Fibroblast of pulmonary artery (primary cell): ENCODE measurements around the gene CACNA1G.

Experiments used
- DNase-seq: peaks from one replicate; pipeline ENCODE4 v3.0.0-alpha.2; 2010; ENCODE audit warnings: low read depth
- H3K4me3 ChIP-seq: replicated peaks from 2 replicates; pipeline ENCODE4 v1.5.1; 2011; ENCODE audit warnings: low read depth, mild to moderate bottlenecking, control low read depth, low read length, moderate library complexity
- CTCF ChIP-seq: IDR thresholded peaks from 2 replicates; pipeline ENCODE4 v1.5.1; 2011; ENCODE audit warnings: mild to moderate bottlenecking, control low read depth, low read length, inconsistent platforms; ENCODE audit errors: missing control alignments

Gene CACNA1G

DNA sequence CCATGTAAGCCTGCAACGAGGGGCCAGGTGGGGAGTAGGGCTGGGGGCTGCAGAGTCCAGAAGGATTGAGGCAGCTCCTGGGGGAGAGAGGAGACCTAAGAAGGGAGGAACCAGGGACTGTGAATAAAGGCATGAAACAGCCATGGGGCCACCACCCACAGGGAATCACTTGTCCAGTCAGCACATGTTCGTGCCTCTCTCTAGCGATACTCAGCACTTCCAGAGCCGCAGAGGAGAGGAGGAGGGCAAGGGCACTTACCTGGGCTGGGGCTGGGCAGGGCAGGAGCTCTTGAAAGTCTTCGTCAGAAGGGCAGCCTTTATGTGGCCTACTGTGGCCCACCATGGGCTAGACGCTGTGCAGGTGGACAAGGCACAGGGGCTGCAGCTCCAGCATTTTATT is 24.2 kb downstream of the CACNA1G start:
- H3K4me3 ChIP-seq = no peak overlapping the region
- no peak for DNase-seq
- TF ChIP-seq CTCF = no peak

DNA sequence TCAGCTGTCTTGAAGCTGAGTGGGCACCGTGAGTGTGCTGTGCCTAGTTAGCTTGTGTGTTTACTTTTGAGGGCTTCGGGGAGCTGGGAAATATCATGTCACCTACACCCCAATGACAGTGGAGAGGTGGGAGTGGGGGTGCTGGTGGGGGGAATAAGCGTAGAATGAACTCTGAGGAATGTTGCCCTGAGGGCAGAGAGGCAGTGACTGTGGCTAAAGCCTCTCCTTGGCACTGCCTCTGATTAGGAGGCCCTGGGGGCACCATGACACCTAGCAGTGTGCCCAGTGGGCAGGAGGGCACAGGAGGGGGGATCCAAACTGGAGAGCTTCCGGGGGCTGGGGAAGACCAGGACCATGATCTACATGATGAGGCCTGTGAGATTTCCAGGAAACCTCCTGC is 24.8 kb downstream of the CACNA1G start:
- no peak for DNase-seq
- TF ChIP-seq CTCF = no peak

DNA sequence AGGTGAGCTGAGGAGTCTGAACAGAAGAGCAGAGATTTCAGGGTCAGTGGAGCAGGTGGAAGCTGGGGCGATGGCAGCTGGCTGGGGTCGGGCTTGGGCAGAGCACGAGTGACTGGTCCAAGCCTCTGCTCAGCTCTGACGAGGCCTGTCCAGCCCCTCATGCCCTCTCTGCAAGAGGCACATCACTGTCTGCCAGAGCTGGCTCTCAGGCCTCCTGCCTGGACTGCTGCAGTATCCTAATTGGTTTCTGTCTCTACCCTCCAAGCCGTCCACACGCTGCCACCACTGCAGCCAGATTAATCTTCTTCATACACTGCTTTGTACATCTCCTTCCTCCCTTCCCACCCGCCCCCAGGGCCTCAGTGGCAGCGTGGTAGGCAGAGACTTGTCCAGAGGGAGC is 25.4 kb downstream of the CACNA1G start:
- H3K4me3 ChIP-seq = no peak overlapping the region
- TF ChIP-seq CTCF = no peak
- no peak for DNase-seq

More for the DNA sequence above, 24.8 kb downstream of the CACNA1G start:
- no peak overlapping the region for H3K4me3 ChIP-seq

GRCh38 chr17:50586421-50587247 is 26.1 kb downstream of the CACNA1G start:
- no peak for DNase-seq
- H3K4me3 ChIP-seq = no peak overlapping the region
- no peak for TF ChIP-seq CTCF

GRCh38 chr17:50587571-50587970 is 27.1 kb downstream of the CACNA1G start:
- H3K4me3 ChIP-seq = no peak overlapping the region
- TF ChIP-seq CTCF = no peak
- DNase-seq = no peak

GRCh38 chr17:50588391-50589049 is 28.0 kb downstream of the CACNA1G start:
- TF ChIP-seq CTCF = no peak
- no peak overlapping the region for H3K4me3 ChIP-seq
- no peak for DNase-seq
